NK-92 (cell line): ENCODE results near the gene TOLLIP.
"Not testable (repeated sequence)": the region's sequence is repeated elsewhere in the genome, so short reads cannot be mapped to it uniquely, and the experiment has no call there.

Experiments used
- DNase-seq: peaks from one replicate; lab custom pipeline; 2025; ENCODE audit not compliant: unreplicated experiment; lab: John Stamatoyannopoulos, UW

The TOLLIP gene

GRCh38 chr11:1309498-1310317 is at the start of gene TOLLIP:
Gene TOLLIP, minus strand, starts transcription at chr11:1309632. Its CDS starts 134 bp downstream, at chr11:1309498.
- peak; percentile 90 for DNase-seq

GRCh38 chr11:1358931-1359330 is 49.5 kb upstream of the TOLLIP start:
- not testable (repeated sequence) for DNase-seq

GRCh38 chr11:1358286-1358685 is 48.9 kb upstream of the TOLLIP start:
- DNase-seq = no peak

- DNase-seq = no peak
Measured at GRCh38 chr11:1356478-1356960, 47.1 kb upstream of the TOLLIP start.

- DNase-seq = no peak
Measured at GRCh38 chr11:1356007-1356435, 46.6 kb upstream of the TOLLIP start.

- no peak for DNase-seq
Measured at GRCh38 chr11:1354125-1354938, 44.9 kb upstream of the TOLLIP start.

- no peak for DNase-seq
Measured at GRCh38 chr11:1353383-1354124, 44.1 kb upstream of the TOLLIP start.

- DNase-seq = no peak
Measured at GRCh38 chr11:1352696-1353382, 43.4 kb upstream of the TOLLIP start.

- no peak for DNase-seq
Measured at GRCh38 chr11:1351278-1351937, 42.0 kb upstream of the TOLLIP start.

- DNase-seq = no peak
Measured at GRCh38 chr11:1350086-1350725, 40.8 kb upstream of the TOLLIP start.

- DNase-seq = no peak
Measured at GRCh38 chr11:1349327-1350041, 40.1 kb upstream of the TOLLIP start.

- DNase-seq = no peak
Measured at GRCh38 chr11:1348796-1349326, 39.4 kb upstream of the TOLLIP start.

- DNase-seq = no peak
Measured at GRCh38 chr11:1348146-1348795, 38.8 kb upstream of the TOLLIP start.

- DNase-seq = not testable (repeated sequence)
Measured at GRCh38 chr11:1347411-1347999, 38.1 kb upstream of the TOLLIP start.

- no peak for DNase-seq
Measured at GRCh38 chr11:1346669-1347390, 37.4 kb upstream of the TOLLIP start.

GRCh38 chr11:1345737-1346513 is 36.5 kb upstream of the TOLLIP start:
- no peak for DNase-seq
